Panc1 (cell line): ENCODE results near the gene AKAP1.

Experiments
- POLR2AphosphoS5 ChIP-seq: IDR thresholded peaks from 2 replicates; pipeline ENCODE4 v1.6.1; 2012; ENCODE audit warnings: mild to moderate bottlenecking, low read depth, low read length, moderate library complexity
- REST ChIP-seq, 2 experiments: IDR thresholded peaks; 2 replicates each; pipeline ENCODE4 v1.6.1; 2011 to 2012; ENCODE audit warnings: low read depth in 2 of 2, control low read depth in 1 of 2, low read length in 1 of 2, mild to moderate bottlenecking in 1 of 2, moderate library complexity in 1 of 2; ENCODE audit not compliant: insufficient read depth in 1 of 2
- TF ChIP-seq, protein P1 (sequence below): fragments of 450-650 bp; IDR thresholded peaks from 2 replicates; pipeline ENCODE4 v1.5.1; 2017; ENCODE audit warnings: mild to moderate bottlenecking

DNA sequence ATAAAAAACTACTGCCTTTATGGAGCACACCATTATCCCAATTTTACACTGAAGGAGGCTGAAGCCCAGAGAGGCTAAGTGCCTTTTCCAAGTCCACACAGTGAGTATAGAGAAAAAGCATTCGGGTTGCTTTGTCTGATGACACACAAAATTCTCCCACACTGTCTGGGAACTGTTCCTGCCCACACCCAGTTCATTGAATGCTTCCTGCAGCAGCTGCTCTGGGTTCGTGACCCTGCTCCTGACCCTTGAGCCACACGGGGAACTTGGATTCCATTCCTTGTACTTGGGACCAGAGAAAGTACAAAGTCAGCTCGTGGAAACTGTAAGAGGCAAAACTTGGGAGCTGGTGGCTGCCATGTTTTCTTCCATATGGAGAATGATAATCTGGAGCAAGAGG lies 57.9 kb downstream of the AKAP1 start:
- TF ChIP-seq, protein P1, sequence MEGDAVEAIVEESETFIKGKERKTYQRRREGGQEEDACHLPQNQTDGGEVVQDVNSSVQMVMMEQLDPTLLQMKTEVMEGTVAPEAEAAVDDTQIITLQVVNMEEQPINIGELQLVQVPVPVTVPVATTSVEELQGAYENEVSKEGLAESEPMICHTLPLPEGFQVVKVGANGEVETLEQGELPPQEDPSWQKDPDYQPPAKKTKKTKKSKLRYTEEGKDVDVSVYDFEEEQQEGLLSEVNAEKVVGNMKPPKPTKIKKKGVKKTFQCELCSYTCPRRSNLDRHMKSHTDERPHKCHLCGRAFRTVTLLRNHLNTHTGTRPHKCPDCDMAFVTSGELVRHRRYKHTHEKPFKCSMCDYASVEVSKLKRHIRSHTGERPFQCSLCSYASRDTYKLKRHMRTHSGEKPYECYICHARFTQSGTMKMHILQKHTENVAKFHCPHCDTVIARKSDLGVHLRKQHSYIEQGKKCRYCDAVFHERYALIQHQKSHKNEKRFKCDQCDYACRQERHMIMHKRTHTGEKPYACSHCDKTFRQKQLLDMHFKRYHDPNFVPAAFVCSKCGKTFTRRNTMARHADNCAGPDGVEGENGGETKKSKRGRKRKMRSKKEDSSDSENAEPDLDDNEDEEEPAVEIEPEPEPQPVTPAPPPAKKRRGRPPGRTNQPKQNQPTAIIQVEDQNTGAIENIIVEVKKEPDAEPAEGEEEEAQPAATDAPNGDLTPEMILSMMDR, result no peak
- TF ChIP-seq POLR2AphosphoS5 (no peak), REST (IDR thresholded peaks at IDR 0.05; ENCODE audit: insufficient read depth in 1 of 2, low read depth in 2 of 2, low read length in 1 of 2) (no peak)
